ENCODE measurements around the gene YBEY.

Gene YBEY

DNA sequence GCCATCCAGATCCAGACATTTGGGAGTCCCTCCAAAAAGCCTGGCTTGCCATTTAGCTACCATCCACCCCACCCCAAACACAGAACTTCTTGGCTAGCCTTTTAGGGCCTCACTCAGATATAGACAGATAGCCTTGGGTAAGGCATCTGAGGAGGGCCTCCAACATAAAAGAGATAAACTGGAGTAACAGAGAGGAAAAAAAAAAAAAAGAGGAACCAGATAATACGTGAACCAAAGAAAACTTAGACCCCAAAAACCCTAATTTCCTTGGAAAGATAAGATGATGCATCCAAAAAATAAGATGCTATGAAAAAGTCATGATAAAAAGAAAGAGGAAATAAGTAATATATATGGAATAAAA, 37.7 kb upstream of the YBEY start:
- Histone ChIP-seq H3K9me3 (ENCODE audit: control insufficient read depth, insufficient read depth, low read depth, low read length) (no peaks in the 10 kb centered on the region), H3K27ac (ENCODE audit: low read depth, low read length) (no peak overlapping the region), H3K36me3 (ENCODE audit: control insufficient read depth, insufficient read depth, low read length) (peaks cover 95% of the 10 kb centered on the region), H3K4me3 (ENCODE audit: low read depth, low read length) (no peak overlapping the region), H3K9ac (ENCODE audit: low read length) (no peak overlapping the region), H3K27me3 (ENCODE audit: control insufficient read depth, insufficient read depth, low read length) (no peaks in the 10 kb centered on the region), H3K4me1 (ENCODE audit: control insufficient read depth, insufficient read depth, low read length) (no peaks in the 10 kb centered on the region)

DNA sequence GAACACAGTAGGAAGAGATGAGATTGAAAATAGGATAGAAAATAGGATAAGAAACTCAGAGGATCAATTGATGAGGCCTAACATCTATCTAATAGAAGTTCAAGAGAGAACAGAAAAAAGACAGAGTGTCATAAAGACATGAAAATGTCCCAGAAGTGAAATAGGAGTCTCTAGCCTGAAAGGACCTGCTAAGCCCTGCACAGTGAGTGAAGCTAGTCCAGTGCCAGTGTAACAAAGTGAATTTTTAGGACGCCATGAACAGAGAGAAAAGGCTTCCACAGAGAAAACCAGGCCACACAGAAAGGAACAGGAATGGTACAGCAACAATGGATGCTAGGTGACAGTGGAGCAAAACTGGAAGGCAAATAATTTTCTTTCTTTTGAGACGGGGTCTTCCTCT, 37.3 kb upstream of the YBEY start:
- no peaks in the 10 kb centered on the region for H3K9me3 ChIP-seq (ENCODE audit: control insufficient read depth, insufficient read depth, low read depth, low read length)
- no peak overlapping the region for H3K9ac ChIP-seq (ENCODE audit: low read length)
- no peaks in the 10 kb centered on the region for H3K4me1 ChIP-seq (ENCODE audit: control insufficient read depth, insufficient read depth, low read length)
- no peaks in the 10 kb centered on the region for H3K27me3 ChIP-seq (ENCODE audit: control insufficient read depth, insufficient read depth, low read length)
- H3K36me3 ChIP-seq (ENCODE audit: control insufficient read depth, insufficient read depth, low read length), result peaks cover 95% of the 10 kb centered on the region
- H3K4me3 ChIP-seq (ENCODE audit: low read depth, low read length), result no peak overlapping the region
- no peak overlapping the region for H3K27ac ChIP-seq (ENCODE audit: low read depth, low read length)

DNA sequence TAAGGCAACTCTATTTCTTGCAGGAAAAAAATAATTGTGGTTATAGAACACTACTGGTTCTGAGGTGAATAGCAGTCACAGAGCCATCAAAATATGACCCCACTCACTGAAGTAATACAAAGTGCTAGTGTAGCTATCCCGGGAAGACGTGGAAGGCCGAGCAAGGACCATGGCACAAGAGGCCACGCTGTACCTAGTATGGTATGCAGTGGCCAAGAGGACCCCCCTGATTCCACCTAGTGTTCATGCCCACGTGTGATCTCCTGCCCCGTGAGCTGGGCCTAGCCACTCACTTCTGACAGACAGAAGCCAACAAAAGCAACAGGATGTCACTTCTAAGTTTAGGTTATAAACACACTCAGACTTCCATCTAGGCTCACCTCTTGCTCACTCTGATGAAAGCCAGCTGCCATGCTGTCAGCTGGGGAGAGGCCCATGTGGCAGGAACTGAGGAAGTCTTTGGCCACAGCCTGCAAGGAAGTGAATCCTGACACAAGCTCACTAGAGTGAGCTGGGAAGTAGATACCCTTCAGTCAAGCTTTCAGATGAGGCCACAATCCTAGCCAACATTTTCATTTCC, 35.9 kb upstream of the YBEY start:
- peaks cover 95% of the 10 kb centered on the region for H3K36me3 ChIP-seq (ENCODE audit: control insufficient read depth, insufficient read depth, low read length)
- no peak overlapping the region for H3K27ac ChIP-seq (ENCODE audit: low read depth, low read length)

DNA sequence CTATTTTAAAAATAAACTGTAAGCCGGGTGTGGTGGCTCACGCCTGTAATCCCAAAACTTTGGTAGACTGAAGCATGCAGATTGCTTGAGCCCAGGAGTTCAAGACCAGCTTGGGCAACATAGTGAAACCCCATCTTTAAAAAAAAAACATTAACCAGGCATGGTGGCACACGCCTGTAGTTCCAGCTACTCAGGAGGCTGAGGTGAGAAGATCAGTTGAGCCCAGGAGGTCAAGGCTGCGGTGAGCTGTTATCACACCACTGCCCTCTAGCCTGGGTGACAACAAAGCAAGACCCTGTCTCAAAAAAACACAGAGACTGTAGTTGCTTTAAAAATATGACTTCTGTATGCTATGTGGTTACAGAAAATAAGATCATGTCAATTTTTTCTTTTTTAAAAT, 33.3 kb upstream of the YBEY start:
- no peak overlapping the region for H3K9ac ChIP-seq (ENCODE audit: low read length)
- no peaks in the 10 kb centered on the region for H3K27me3 ChIP-seq (ENCODE audit: control insufficient read depth, insufficient read depth, low read length)
- H3K4me3 ChIP-seq (ENCODE audit: low read depth, low read length), result no peak overlapping the region
- H3K9me3 ChIP-seq (ENCODE audit: control insufficient read depth, insufficient read depth, low read depth, low read length), result no peaks in the 10 kb centered on the region
- peaks cover 93% of the 10 kb centered on the region for H3K36me3 ChIP-seq (ENCODE audit: control insufficient read depth, insufficient read depth, low read length)
- H3K27ac ChIP-seq (ENCODE audit: low read depth, low read length), result no peak overlapping the region
- H3K4me1 ChIP-seq (ENCODE audit: control insufficient read depth, insufficient read depth, low read length), result no peaks in the 10 kb centered on the region

More for the DNA sequence above, 35.9 kb upstream of the YBEY start:
- Histone ChIP-seq H3K27me3 (ENCODE audit: control insufficient read depth, insufficient read depth, low read length) (no peaks in the 10 kb centered on the region), H3K9me3 (ENCODE audit: control insufficient read depth, insufficient read depth, low read depth, low read length) (no peaks in the 10 kb centered on the region), H3K9ac (ENCODE audit: low read length) (no peak overlapping the region), H3K4me1 (ENCODE audit: control insufficient read depth, insufficient read depth, low read length) (no peaks in the 10 kb centered on the region), H3K4me3 (ENCODE audit: low read depth, low read length) (no peak overlapping the region)

DNA sequence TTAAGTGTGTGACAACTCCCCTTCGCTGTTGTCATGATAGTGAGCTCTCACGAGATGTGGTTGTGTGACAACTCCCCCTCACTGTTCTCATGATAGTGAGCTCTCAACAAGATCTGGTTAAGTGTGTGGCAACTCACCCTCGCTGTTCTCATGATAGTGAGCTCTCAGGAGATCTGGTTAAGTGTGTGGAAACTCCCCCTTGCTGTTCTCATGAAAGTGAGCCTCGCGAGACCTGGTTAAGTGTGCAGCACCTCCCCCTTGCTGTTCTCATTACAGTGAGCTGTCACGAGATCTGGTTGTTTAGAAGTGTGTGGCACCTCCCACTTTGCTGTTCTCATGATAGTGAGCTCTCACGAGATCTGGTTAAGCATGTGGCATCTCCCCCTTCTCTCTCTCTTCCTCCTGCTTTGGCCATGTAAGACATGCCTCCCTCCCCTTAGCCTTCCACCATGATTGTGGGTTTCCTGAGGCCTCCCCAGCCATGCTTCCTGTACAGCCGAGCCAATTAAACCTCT, 32.5 kb upstream of the YBEY start:
- no peak overlapping the region for H3K4me3 ChIP-seq (ENCODE audit: low read depth, low read length)
- no peaks in the 10 kb centered on the region for H3K4me1 ChIP-seq (ENCODE audit: control insufficient read depth, insufficient read depth, low read length)
- H3K9ac ChIP-seq (ENCODE audit: low read length), result no peak overlapping the region
- H3K36me3 ChIP-seq (ENCODE audit: control insufficient read depth, insufficient read depth, low read length), result peaks cover 94% of the 10 kb centered on the region
- no peak overlapping the region for H3K27ac ChIP-seq (ENCODE audit: low read depth, low read length)
- H3K27me3 ChIP-seq (ENCODE audit: control insufficient read depth, insufficient read depth, low read length), result no peaks in the 10 kb centered on the region
- no peaks in the 10 kb centered on the region for H3K9me3 ChIP-seq (ENCODE audit: control insufficient read depth, insufficient read depth, low read depth, low read length)

DNA sequence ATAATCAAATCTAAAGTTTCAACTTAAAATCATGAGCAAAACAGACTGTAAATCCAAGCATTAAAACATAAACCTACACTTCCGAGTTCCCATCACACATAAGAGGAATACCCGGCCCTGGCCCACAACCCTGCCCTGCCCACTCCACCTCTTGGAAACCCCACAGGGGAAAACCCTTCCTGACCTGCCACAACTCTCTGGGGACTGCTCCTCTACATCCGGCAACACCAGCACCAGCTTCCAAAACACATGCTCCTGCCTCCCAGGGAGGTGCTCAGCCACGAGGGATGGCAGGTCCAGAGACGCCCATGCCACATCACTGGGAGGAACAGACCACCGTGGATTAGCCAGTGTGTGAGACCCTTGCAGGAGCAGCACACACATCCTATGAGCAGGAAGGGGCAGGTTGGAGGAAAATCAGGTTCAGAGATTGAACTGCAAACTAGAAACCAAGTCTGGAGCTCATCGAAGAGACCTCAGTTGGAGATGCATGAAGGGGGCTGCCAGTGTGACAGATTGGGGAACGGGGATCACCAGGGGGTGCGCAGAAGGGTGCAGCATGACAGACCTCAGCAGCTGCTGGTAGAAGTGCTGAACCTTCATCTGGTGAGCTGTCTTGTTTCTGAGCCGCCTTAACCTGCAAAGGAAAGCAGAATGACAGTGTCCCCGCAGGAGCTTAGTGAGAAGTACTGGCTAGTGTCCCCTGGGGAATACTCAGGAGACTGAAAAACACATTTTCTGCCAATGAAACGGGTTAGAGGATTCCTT, 31.8 kb upstream of the YBEY start:
- H3K27me3 ChIP-seq (ENCODE audit: control insufficient read depth, insufficient read depth, low read length), result no peaks in the 10 kb centered on the region
- H3K9me3 ChIP-seq (ENCODE audit: control insufficient read depth, insufficient read depth, low read depth, low read length), result no peaks in the 10 kb centered on the region
- peaks cover 93% of the 10 kb centered on the region for H3K36me3 ChIP-seq (ENCODE audit: control insufficient read depth, insufficient read depth, low read length)
- H3K9ac ChIP-seq (ENCODE audit: low read length), result no peak overlapping the region
- no peak overlapping the region for H3K4me3 ChIP-seq (ENCODE audit: low read depth, low read length)
- no peaks in the 10 kb centered on the region for H3K4me1 ChIP-seq (ENCODE audit: control insufficient read depth, insufficient read depth, low read length)
- H3K27ac ChIP-seq (ENCODE audit: low read depth, low read length), result no peak overlapping the region

DNA sequence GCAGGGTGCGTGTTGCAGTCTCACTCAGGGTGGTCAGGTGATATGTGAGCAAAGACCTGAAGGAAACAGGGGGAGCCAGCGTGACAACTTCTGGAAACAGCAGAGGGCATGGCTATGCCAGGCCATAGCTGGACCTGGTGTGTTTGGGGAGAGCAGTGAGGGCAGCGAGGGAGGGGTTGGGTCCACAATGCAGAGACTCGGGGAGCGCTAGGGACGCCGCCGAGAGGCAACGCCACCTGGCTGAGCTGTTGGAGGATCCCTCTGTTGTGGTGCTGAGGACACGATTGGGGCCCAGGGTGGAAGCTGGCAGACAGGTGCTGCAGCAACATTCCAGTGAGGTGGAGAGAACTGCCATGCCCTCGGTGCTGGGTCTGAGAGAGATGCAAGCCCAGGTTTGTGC, 31.0 kb upstream of the YBEY start:
- Histone ChIP-seq H3K4me1 (ENCODE audit: control insufficient read depth, insufficient read depth, low read length) (no peaks in the 10 kb centered on the region), H3K27ac (ENCODE audit: low read depth, low read length) (no peak overlapping the region), H3K9ac (ENCODE audit: low read length) (no peak overlapping the region), H3K27me3 (ENCODE audit: control insufficient read depth, insufficient read depth, low read length) (no peaks in the 10 kb centered on the region), H3K36me3 (ENCODE audit: control insufficient read depth, insufficient read depth, low read length) (peaks cover 91% of the 10 kb centered on the region), H3K4me3 (ENCODE audit: low read depth, low read length) (no peak overlapping the region), H3K9me3 (ENCODE audit: control insufficient read depth, insufficient read depth, low read depth, low read length) (no peaks in the 10 kb centered on the region)

DNA sequence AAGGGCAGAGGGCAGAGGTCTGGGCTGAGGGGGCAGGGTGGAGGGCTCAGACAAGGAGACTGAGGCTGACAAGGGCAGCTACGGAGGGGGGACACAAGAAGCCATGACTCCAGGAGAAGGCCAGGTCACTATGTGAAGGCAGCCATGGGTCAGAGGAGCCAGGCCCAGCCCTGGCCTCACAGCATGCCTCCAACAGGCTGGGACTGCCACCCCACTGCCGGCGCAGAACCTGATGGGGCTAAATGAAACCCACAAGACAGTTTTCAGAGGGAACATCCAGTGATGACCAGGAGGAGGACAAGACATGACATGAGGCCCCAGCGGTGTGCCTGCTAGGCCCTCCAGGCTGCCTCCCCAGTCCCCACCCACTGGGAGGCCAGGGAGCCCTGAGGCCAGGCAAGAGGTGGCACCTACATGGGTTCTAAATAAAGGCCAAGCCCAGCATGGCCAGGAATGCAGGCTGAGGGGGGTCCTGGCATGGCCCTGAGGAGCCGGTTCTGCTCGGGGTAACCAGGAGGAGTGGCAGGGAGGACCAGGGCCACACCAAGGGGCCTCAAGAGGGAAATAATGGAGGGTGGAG, 30.3 kb upstream of the YBEY start:
- peaks cover 91% of the 10 kb centered on the region for H3K36me3 ChIP-seq (ENCODE audit: control insufficient read depth, insufficient read depth, low read length)
- H3K27me3 ChIP-seq (ENCODE audit: control insufficient read depth, insufficient read depth, low read length), result no peaks in the 10 kb centered on the region
- no peaks in the 10 kb centered on the region for H3K4me1 ChIP-seq (ENCODE audit: control insufficient read depth, insufficient read depth, low read length)
- H3K27ac ChIP-seq (ENCODE audit: low read depth, low read length), result no peak overlapping the region
- no peaks in the 10 kb centered on the region for H3K9me3 ChIP-seq (ENCODE audit: control insufficient read depth, insufficient read depth, low read depth, low read length)
- H3K4me3 ChIP-seq (ENCODE audit: low read depth, low read length), result no peak overlapping the region
- H3K9ac ChIP-seq (ENCODE audit: low read length), result no peak overlapping the region

DNA sequence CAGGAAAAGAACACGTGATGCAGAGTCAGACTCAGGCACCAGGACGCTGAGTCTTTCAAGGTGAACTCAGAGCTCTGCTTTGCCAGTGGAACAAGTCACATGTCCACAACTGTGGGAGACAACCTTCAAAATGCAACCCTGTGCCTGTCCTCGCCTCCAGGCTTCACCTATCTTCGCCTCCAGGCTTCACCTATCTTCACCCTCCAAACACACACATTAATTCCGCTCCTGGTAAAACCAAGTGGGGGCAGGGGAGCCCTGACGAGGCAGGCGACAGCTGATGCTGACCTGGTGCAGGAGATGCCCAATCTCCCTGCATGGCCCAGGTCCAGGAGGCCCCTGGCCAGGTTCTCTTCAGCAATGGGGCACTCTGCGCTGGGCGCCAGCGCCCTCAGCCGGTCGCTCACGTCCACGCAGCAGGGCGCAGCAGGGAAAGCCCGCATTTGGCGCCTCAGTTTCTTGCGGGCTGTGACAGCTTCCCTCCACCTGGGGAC, 29.6 kb upstream of the YBEY start:
- Histone ChIP-seq H3K36me3 (ENCODE audit: control insufficient read depth, insufficient read depth, low read length) (peaks cover 91% of the 10 kb centered on the region), H3K4me3 (ENCODE audit: low read depth, low read length) (no peak overlapping the region), H3K9me3 (ENCODE audit: control insufficient read depth, insufficient read depth, low read depth, low read length) (no peaks in the 10 kb centered on the region), H3K27me3 (ENCODE audit: control insufficient read depth, insufficient read depth, low read length) (no peaks in the 10 kb centered on the region), H3K4me1 (ENCODE audit: control insufficient read depth, insufficient read depth, low read length) (no peaks in the 10 kb centered on the region), H3K27ac (ENCODE audit: low read depth, low read length) (no peak overlapping the region), H3K9ac (ENCODE audit: low read length) (no peak overlapping the region)

DNA sequence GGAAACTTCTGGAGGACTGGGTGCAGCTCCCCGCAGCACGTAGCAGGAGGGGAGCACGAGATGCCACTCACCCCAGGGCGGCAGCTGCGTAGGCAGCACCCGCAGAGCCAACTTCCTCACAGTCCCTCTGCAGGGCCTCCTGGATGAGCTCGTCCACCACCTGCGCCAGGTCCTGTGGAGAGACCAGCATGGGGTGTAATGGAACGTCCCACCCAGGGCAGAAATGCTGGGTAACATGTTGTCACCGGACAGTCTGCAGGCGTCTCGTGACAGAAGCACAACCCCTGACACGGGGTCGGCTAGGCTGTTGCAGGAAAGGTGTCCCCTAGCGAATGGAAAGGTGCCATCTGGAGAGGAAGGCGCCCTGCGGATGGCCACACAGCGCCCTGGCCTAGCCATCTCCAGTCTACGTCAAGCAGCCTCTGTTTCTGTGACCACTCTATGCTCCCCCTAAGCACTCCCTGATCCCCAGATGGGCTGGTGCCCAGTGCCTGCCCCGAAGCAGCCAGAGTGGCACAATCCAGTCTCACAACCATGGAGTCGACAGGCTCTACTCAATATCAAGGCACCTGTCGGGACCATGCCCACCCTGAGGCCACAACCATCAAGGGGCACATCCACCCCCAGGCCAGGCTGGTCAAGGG, 22.0 kb upstream of the YBEY start:
- Histone ChIP-seq H3K4me1 (ENCODE audit: control insufficient read depth, insufficient read depth, low read length) (no peaks in the 10 kb centered on the region), H3K27ac (ENCODE audit: low read depth, low read length) (no peak overlapping the region), H3K36me3 (ENCODE audit: control insufficient read depth, insufficient read depth, low read length) (peaks cover 87% of the 10 kb centered on the region), H3K27me3 (ENCODE audit: control insufficient read depth, insufficient read depth, low read length) (no peaks in the 10 kb centered on the region), H3K9me3 (ENCODE audit: control insufficient read depth, insufficient read depth, low read depth, low read length) (no peaks in the 10 kb centered on the region), H3K9ac (ENCODE audit: low read length) (no peak overlapping the region), H3K4me3 (ENCODE audit: low read depth, low read length) (no peak overlapping the region)

DNA sequence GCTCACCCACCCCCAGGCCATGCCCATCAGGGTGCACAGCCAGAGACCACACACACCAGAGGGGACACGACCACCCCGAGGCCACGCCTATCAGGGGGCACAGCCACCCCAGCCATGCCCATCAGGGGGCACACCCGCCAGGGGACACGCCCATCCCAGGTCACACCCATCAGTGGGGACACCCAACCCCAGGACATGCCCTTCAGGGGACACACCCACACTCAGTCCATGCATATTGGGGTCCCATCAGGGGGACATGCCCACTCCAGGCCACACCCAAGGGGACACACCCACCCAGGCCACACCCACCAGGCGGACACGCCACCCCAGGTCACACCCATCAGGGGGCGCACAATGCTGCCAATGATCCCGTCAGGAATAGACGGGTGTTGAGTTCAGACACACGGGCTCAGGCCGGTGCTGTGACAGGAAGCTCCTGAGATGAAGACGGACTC, 21.4 kb upstream of the YBEY start:
- Histone ChIP-seq H3K36me3 (ENCODE audit: control insufficient read depth, insufficient read depth, low read length) (peaks cover 90% of the 10 kb centered on the region), H3K9me3 (ENCODE audit: control insufficient read depth, insufficient read depth, low read depth, low read length) (no peaks in the 10 kb centered on the region), H3K4me1 (ENCODE audit: control insufficient read depth, insufficient read depth, low read length) (no peaks in the 10 kb centered on the region), H3K4me3 (ENCODE audit: low read depth, low read length) (no peak overlapping the region), H3K27ac (ENCODE audit: low read depth, low read length) (no peak overlapping the region), H3K9ac (ENCODE audit: low read length) (no peak overlapping the region), H3K27me3 (ENCODE audit: control insufficient read depth, insufficient read depth, low read length) (no peaks in the 10 kb centered on the region)
